Stimulated activated CD4-positive, alpha-beta T cell treated with anti-CD3 and anti-CD28 coated beads, Interleukin-1b, Interleukin-23, amount 100 ng/mL, for 1 hour (primary cell): Measurements from ENCODE around the gene SNX21.

Experiments used
- DNase-seq, 2 donors: peaks; one replicate each; pipeline ENCODE4 v3.0.0-alpha.2; 2020; ENCODE audit warnings: low read depth in 2 of 2

SNX21 gene

GRCh38 chr20:45882469-45883099 is 49.0 kb downstream of the SNX21 start:
- no peak for DNase-seq

- DNase-seq: no peak
Observed at GRCh38 chr20:45883100-45883469, 49.5 kb downstream of the SNX21 start.

- DNase-seq: no peak
Observed at GRCh38 chr20:45886590-45887345, 53.2 kb downstream of the SNX21 start.

GRCh38 chr20:45887346-45887715 is 53.7 kb downstream of the SNX21 start, which contains the start of gene SPATA25:
SPATA25 (minus strand) TSS chr20:45887622; CDS start chr20:45887590, 32 bp downstream.
- no peak for DNase-seq

DNA sequence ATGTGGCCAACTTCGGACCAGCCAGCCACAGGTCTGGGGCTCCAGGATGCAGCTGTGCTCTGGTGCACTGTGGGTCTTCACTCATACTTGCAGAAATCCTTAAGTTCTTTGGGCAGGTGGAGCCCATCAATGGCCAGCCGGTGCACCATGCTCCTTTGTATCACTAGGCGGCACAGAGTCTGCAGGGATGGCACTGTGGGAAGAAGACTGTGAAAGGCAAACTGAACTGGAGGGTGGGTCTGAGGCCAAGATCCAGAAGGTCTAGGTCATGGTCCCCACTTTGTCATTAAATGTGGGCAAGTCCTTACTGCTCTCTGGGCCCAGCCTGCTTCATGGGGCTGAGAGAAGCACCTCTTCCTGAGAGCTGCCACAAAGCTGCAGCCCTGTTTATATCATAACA is 55.1 kb downstream of the SNX21 start:
- DNase-seq: no peak

GRCh38 chr20:45890077-45890984 is 56.7 kb downstream of the SNX21 start:
- no peak for DNase-seq

GRCh38 chr20:45890985-45891983 is 57.7 kb downstream of the SNX21 start, which contains the start of the genes CTSA and NEURL2:
CTSA (plus strand) TSS chr20:45891335; CDS start chr20:45891569, 234 bp downstream.
NEURL2 (minus strand) TSS chr20:45891208; CDS start chr20:45890991, 217 bp downstream.
- DNase-seq: peak; percentile 63 to 73

GRCh38 chr20:45892049-45892825 is 58.6 kb downstream of the SNX21 start:
- no peak for DNase-seq
